Neuron (in vitro differentiated cells): Measurements from ENCODE around the gene HOXB4.

Experiments used
- H2AFZ ChIP-seq: one replicate; pipeline ENCODE4 v1.6.1; 2013; ENCODE audit warnings: low read depth, mild to moderate bottlenecking, inconsistent platforms, low read length, moderate library complexity
- H3K27me3 ChIP-seq: one replicate; pipeline ENCODE4 v1.6.1; 2013; ENCODE audit warnings: low read length; ENCODE audit not compliant: insufficient read depth
- H3K36me3 ChIP-seq: one replicate; pipeline ENCODE4 v1.6.1; 2013; ENCODE audit warnings: low read length; ENCODE audit not compliant: insufficient read depth
- H3K4me1 ChIP-seq: one replicate; pipeline ENCODE4 v1.6.1; 2013; ENCODE audit warnings: low read length; ENCODE audit not compliant: insufficient read depth
- H3K4me3 ChIP-seq: 2 replicates; pipeline ENCODE4 v1.5.1; 2013; ENCODE audit warnings: mild to moderate bottlenecking, low read length, moderate library complexity
- H3K9me3 ChIP-seq: one replicate; pipeline ENCODE4 v1.6.1; 2013; ENCODE audit warnings: low read length

Gene HOXB4

DNA sequence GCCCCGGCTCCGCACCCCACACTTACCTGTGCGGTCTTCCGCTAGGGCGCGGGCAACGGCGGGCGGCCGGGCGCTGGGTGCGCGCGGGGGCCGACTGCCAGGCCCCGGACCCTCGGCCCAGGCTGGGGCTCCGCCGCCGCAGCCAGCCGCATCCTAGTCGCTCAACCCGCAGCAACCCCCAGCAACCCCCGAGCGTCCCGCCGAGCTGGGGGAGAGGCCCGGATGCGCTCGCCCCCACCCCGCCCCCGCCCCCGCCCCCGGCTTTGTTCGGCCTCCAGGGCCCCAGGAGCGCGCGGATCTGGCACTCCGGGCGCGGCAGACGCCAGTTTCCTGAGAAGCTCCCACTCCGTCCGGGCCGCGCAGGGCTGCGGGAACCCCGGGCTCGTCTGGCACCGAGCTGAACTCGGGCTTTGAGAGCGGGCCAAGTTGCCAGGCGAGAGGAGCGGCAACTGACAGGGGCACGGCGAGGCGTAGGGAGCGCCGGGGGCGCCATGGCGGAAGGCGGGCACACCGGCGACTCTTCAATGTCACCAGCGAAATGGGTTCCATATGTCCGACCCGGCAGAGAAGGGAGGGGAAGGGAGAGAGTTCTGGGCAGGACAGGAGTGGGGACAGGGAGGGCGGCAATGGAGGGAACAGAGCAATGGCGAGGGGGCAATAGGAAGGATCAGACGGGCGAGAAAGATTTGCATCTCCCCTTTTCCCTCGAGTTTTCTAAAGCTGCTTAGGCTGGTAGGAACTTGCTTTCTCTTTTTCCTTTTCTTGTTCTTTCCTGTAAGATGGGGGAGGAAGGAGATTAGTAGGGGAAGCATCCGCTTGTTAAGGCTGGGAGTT is 13.7 kb downstream of the HOXB4 start:
- H3K4me3 ChIP-seq: no peak overlapping the region
- H3K27me3 ChIP-seq: peaks cover 95% of the 10 kb centered on the region
- no peaks in the 10 kb centered on the region for H3K4me1 ChIP-seq

DNA sequence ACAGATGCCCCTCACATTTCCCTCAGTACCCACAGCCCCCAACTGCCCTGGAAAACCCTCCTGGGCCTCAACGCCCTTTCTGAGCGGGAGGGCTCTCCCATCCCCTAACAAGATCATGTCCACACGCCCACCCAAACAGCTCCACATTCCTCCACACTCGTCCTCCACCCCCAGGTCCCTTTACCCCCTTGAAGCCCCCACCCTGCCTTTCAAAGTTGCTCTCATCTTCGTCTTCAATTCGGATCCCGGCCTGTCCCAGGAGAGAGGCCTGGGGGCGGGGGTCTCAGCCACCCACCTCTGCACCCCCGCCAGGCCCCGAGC is 14.3 kb downstream of the HOXB4 start:
- no peaks in the 10 kb centered on the region for H3K36me3 ChIP-seq
- H3K4me1 ChIP-seq: no peaks in the 10 kb centered on the region
- H3K4me3 ChIP-seq: no peak overlapping the region
- no peak overlapping the region for H2AFZ ChIP-seq
- no peaks in the 10 kb centered on the region for H3K9me3 ChIP-seq
- peaks cover 95% of the 10 kb centered on the region for H3K27me3 ChIP-seq

More for the DNA sequence above, 13.7 kb downstream of the HOXB4 start:
- no peaks in the 10 kb centered on the region for H3K9me3 ChIP-seq
- no peak overlapping the region for H2AFZ ChIP-seq
- H3K36me3 ChIP-seq: no peaks in the 10 kb centered on the region

DNA sequence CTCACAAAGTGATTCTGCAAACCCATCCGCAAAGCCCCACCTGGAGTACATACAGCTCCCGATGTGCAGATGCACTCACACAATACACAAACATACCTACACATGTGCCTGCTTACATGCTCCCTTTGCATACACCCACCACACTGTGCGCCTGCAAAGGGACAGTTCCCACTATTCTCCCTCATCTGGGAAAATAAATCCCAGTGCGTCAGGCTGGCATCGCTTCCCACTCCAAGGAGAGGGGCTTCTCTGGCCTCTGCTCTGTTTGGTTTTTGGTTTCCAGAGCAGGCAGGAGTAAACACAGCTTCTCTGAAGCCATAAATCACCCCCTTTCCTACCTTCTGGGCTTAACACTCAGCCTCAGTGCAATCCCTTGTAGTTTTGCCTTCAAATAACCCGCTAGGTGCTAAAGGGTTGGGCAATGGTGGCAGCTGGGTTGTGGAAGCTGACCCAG is 14.7 kb downstream of the HOXB4 start:
- Histone ChIP-seq H3K27me3 (peaks cover 95% of the 10 kb centered on the region), H3K36me3 (no peaks in the 10 kb centered on the region), H3K4me1 (no peaks in the 10 kb centered on the region), H2AFZ (no peak overlapping the region), H3K4me3 (no peak overlapping the region), H3K9me3 (no peaks in the 10 kb centered on the region)

DNA sequence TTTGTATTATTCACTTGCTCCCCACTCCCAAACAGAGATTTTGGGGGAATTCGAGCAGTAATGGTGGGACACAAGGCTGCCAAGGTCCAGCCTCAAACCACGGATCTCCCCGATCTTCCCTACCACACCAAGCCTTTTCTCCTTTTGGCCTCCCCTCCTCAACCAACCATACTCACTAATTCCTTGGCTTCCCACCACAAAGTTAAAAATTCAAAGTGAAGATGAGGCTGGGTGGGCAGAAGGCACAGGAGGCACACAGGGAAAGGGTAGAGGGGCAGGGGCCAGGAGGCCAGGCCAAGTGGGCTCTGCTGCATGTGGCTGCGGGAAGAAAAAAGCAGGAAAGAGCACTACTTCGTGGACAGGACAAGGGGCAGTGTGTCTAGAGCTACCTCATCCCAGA is 15.2 kb downstream of the HOXB4 start:
- H3K4me1 ChIP-seq: no peaks in the 10 kb centered on the region
- peaks cover 95% of the 10 kb centered on the region for H3K27me3 ChIP-seq
- no peaks in the 10 kb centered on the region for H3K9me3 ChIP-seq
- H3K4me3 ChIP-seq: no peak overlapping the region
- no peak overlapping the region for H2AFZ ChIP-seq
- no peaks in the 10 kb centered on the region for H3K36me3 ChIP-seq

DNA sequence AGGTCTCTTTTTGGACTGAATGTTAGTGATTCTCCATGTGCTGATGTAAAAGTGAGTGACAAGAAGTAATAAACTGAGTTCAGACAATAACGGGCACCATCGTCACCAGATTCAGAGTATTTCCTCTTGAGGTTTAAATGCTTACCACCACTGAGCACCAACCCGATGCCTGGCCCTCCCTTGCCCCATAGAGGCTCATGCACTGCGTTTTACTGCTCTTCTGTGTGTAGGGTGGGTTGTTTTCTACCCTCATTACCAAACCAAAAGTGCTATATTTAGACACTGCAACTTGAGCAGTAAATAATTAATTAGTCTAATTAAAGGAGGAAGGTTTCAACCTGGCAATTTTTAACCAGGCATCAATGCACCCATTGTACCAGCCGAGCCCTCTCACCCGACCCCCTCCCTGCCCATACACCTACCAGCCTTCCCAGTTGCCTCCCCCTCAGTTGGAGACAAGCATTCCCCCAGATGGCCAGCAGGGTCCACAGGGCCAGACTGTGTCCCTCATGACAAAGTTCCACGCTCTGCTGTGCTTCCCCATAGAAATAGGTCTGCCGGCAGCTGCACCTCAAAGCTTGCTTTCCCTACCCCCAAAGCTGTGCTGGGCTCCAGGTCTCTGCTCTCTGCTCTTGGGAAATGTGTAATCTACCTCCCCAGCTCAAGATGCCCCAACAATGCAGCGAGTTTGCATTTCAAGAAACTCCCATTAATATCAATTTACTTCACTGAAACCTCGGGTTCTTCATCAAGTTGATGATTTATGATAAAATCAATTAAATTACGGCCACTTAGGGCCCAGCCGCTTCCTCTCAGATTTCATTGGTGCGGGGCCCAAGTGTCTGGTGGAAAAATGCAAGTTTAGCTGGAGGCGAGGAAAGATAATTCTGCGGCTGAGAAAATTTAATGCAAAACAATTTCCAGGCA is 16.0 kb downstream of the HOXB4 start:
- no peaks in the 10 kb centered on the region for H3K36me3 ChIP-seq
- no peaks in the 10 kb centered on the region for H3K4me1 ChIP-seq
- H3K9me3 ChIP-seq: no peaks in the 10 kb centered on the region
- H3K27me3 ChIP-seq: peaks cover 95% of the 10 kb centered on the region
- no peak overlapping the region for H3K4me3 ChIP-seq
- no peak overlapping the region for H2AFZ ChIP-seq

DNA sequence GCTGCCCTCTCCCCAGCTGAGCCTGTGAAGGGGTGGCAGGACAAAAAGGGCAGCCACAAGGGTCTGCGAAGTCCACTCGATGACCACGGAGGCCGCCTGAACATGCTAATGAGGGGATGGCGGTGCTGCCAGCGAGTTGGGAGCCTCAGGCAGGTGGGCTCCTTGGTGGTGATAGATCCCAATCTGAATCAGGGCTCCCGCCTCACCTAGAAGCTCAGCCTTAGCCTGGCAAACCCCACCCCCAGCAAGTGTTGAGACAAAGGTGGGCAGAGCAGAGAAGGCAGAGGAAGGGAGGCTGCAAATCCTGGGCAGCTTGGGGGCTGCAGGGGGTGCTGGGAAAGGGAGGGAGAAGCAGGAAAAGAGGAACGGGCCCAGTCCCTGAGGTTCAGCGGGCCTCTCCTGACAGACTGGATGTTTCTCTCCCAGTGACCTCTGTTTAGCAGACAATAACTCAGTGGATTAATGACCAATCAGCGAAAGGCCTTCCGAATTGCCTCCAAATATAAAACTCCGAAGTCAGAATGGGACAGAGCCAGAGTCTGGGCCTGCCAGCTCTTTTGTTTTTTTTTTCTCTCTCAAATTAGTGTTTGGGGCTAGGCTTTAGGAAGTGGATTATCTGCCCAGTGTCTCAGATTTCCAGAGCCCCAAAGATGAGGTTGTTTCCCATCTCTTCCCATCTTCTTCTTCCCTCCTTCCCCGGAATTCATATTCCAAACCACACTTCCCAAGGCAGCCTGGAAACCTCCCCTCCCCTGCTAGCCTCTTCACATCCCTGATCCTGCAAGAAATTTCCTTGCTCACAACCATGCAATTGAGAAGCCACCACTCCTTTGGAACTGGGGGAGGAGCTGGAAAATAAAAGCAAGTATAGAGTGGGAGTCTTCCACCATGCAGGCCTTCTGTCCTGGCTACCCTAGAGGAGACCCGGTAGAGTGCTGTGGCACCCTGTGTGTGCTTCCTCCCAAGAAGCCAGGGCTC is 18.0 kb downstream of the HOXB4 start:
- Histone ChIP-seq H3K4me1 (no peaks in the 10 kb centered on the region), H3K4me3 (no peak overlapping the region), H3K9me3 (no peaks in the 10 kb centered on the region), H3K36me3 (no peaks in the 10 kb centered on the region), H3K27me3 (peaks cover 93% of the 10 kb centered on the region), H2AFZ (no peak overlapping the region)

DNA sequence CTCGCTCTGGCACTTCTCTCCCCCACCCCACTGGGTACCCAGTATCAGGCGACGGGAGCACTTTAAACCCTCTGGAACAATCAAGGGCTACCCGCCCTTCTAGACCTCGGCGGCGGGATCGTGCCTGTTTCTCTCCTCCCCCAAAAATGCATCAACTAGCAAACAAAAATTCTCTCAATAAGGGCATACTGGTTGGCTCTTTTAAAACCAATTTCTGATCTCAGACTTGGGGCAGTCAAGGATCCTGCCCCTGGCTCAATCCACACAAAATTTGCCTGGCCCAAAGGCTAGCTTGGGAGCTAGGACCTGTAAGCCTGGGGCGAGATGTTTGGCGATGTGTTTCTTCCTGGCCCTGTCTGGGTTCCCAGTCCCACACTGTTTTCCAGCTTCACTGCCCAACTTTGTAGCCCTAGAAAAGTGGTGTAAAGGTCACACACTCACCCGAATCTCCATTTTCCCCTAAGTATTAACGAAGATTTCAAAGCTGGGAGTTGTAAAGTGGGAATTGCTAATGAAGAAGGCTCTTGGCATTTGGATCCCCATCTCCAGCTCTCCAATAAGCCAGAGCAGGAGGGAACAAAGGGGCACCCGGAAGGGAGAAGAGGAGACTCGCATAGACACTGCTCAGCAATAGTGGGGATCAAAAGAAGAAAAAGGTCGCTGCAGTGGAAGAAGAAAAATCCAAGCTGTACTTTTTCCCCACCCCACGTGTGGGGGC is 18.9 kb downstream of the HOXB4 start:
- H3K4me1 ChIP-seq: no peaks in the 10 kb centered on the region
- peaks cover 93% of the 10 kb centered on the region for H3K27me3 ChIP-seq
- H3K9me3 ChIP-seq: no peaks in the 10 kb centered on the region
- H3K4me3 ChIP-seq: no peak overlapping the region
- no peak overlapping the region for H2AFZ ChIP-seq
- no peaks in the 10 kb centered on the region for H3K36me3 ChIP-seq

DNA sequence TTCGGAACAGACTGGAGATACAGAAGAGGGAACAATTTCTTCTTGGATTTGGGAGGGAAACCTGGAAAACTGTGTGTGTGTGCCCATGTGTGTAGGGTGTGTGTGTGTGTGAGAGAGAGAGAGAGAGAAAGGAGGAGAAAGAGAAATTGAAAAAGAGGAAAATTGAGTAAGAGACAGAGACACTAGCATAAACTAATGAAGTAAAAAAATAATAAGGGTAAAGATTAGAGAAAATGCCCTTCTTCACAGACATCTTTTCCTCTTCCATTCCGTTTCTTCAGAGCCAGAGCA is 19.4 kb downstream of the HOXB4 start:
- Histone ChIP-seq H3K4me3 (no peak overlapping the region), H3K9me3 (no peaks in the 10 kb centered on the region), H2AFZ (no peak overlapping the region), H3K4me1 (no peaks in the 10 kb centered on the region), H3K27me3 (peaks cover 97% of the 10 kb centered on the region), H3K36me3 (no peaks in the 10 kb centered on the region)

DNA sequence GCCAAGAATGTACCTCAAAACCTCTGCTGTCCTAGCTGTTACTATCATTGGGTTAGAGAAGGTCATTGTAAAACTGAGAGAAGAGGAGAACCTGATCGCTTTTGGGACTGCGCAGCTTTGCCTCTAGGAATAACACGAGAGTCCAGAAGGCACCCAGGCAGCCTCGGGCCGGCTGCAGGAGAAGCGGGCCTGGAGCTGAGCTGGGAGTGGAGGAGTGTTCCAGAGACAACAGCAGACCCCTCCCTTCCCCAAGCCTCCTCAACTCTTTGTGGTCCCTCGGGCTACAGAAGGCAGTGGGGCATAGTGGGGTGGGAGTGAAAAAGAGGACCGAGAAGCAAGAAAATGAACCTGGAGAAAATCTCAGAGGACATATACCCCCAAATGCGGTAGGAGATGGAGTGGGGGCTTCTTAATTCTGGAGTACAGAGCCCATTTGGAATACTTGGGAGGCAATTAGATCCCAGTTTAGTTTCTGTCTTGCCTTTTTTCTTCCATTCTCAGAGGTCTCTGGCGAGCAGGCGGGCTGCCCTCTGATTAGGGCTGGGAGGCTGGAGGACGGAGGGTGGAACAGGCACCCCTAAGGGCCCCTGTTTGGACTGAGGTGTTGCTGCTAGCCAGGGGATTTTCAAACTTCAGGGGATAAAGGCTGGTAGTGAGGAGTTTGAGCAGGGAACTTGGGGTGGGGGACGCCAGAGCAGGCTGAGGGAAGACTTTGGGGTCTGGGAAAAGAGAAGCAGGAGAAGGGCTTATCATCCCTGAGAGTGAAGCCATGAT is 19.9 kb downstream of the HOXB4 start:
- Histone ChIP-seq H3K9me3 (no peaks in the 10 kb centered on the region), H2AFZ (no peak overlapping the region), H3K36me3 (no peaks in the 10 kb centered on the region), H3K4me3 (no peak overlapping the region), H3K4me1 (no peaks in the 10 kb centered on the region), H3K27me3 (peaks cover 96% of the 10 kb centered on the region)

DNA sequence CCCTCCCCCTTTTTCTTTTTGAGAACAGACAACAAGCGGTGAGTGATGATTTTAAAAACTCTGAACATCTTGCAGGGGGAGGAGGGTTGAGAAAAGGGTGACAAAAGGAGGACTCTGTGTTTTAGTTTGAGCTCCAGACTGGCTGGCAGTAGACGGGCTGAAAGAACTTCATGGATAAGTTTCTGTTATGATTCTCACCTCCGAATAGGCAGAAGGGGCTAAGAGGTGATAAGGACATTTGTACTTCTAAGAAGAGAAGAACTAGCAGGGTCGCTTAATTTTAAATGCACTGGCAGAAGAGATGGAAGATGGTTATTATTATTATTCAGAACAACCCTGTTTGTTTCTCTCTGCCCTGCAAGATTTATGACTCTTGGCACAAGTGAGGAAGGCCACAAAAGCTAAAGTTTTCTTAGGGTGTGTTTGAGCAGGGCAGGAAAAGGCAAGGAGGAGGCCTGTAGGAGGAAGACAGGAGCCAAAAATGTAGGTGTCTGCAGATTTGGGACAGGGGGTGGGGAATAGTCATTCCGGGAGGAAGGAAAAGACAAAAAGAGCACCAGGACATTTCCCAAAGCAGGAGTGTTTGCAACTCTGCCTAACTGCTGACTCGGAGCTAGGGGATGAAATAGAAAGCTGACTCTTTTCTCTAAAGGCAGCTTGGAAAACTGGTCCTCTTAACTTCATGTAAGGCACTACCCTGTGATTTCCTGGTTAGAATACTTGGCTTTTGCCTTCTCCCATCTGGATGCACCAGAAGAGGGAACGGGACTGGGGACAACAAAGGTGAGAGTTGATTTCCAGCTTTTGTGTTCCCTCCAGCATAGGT is 21.4 kb downstream of the HOXB4 start:
- no peaks in the 10 kb centered on the region for H3K4me1 ChIP-seq

DNA sequence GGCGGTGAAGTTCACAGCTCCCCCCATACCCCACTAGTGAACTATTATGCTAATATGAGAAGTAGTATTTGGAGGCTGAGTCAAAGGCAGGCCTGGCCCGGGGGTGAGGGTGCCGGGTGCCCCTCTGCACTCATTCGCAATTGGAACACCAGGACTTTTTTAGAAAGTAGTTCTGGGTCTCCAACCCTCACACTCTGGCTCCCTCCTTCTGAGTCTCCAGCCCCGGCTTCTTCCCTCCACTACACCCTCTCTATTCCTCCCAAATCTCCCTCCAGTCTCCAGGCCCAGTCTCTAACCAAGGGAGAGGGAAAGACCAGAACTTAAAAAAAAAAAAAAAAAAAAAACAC is 21.9 kb downstream of the HOXB4 start:
- Histone ChIP-seq H3K4me3 (no peak overlapping the region), H2AFZ (no peak overlapping the region), H3K36me3 (no peaks in the 10 kb centered on the region), H3K27me3 (peaks cover 87% of the 10 kb centered on the region), H3K9me3 (no peaks in the 10 kb centered on the region), H3K4me1 (no peaks in the 10 kb centered on the region)

More for the DNA sequence above, 21.4 kb downstream of the HOXB4 start:
- no peak overlapping the region for H3K4me3 ChIP-seq
- no peak overlapping the region for H2AFZ ChIP-seq
- no peaks in the 10 kb centered on the region for H3K9me3 ChIP-seq
- H3K27me3 ChIP-seq: peaks cover 91% of the 10 kb centered on the region
- no peaks in the 10 kb centered on the region for H3K36me3 ChIP-seq
